ENCODE data around the gene ARHGAP36. TPM values are rescaled to one million over a fixed set of nuclear protein-coding genes. Genes with fewer than 3 reads are reported as not detected.

ARHGAP36 gene
- total and polyA plus RNA-seq, 8 donors: 0.05 TPM; not detected in 7

DNA sequence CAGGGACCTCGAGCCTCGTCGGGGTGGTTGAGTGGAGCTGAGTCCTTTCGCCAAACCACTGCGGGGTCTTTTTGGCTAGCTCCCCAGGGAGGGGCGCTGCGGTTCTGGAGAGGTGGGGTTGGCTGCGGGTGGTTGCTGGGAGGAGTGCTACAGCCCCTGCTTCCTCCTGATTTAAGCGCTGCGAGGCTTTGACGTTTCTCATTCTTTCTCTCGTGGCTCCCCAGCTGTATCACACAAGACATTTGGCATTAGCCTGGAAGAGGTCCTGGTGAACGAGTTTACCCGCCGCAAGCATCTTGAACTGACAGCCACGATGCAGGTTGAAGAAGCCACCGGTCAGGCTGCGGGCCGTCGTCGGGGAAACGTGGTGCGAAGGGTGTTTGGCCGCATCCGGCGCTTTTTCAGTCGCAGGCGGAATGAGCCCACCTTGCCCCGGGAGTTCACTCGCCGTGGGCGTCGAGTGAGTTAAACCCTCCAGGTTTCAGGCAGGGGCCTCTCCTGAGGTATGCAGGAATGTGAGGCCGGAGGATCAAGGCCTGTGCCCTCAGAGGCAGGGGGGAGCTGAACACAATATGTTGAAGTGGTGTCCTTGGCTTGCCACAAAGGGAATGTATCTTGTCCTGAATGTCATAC is 25.5 kb downstream of the ARHGAP36 start:
- Histone ChIP-seq H3K27me3 (peaks cover 3 to 55% (median 36%) of the 10 kb centered on the region in 3 donors), H3K36me3 (no peaks in the 10 kb centered on the region), H3K27ac (no peak overlapping the region), H3K9me3 (peaks cover 0 to 11% (median 0%) of the 10 kb centered on the region in 4 donors), H3K4me1 (no peaks in the 10 kb centered on the region), H3K4me3 (no peak overlapping the region)
- TF ChIP-seq POLR2A (IDR thresholded peaks at IDR 0.05): no peak
- TF ChIP-seq EP300 (IDR thresholded peaks at IDR 0.05): no peak
- intact Hi-C loops (cut with DNase I; ENCODE audit: low total_unique reads): no loop called here
- no peak for DNase-seq
- WGBS, 5 donors: 3 to 49% (median 8%) methylated on average over 15 to 34 of the region's 34 CpGs

GRCh38 chrX:131084145-131084544 is 26.0 kb downstream of the ARHGAP36 start:
- 5 to 27% (median 11%) methylated on average over 7 of the region's 7 CpGs for whole genome bisulfite sequencing, 5 donors
- DNase-seq: no peak
- peaks cover 0 to 11% (median 0%) of the 10 kb centered on the region in 4 donors for H3K9me3 ChIP-seq
- H3K4me3 ChIP-seq: no peak overlapping the region
- H3K27me3 ChIP-seq: peaks cover 3 to 52% (median 36%) of the 10 kb centered on the region in 3 donors
- no peak overlapping the region for H3K27ac ChIP-seq
- TF ChIP-seq POLR2AphosphoS5 (IDR thresholded peaks at IDR 0.05) (no peak), EP300 (IDR thresholded peaks at IDR 0.05) (no peak), POLR2A (IDR thresholded peaks at IDR 0.05) (no peak)
- TF ChIP-seq, protein P1, sequence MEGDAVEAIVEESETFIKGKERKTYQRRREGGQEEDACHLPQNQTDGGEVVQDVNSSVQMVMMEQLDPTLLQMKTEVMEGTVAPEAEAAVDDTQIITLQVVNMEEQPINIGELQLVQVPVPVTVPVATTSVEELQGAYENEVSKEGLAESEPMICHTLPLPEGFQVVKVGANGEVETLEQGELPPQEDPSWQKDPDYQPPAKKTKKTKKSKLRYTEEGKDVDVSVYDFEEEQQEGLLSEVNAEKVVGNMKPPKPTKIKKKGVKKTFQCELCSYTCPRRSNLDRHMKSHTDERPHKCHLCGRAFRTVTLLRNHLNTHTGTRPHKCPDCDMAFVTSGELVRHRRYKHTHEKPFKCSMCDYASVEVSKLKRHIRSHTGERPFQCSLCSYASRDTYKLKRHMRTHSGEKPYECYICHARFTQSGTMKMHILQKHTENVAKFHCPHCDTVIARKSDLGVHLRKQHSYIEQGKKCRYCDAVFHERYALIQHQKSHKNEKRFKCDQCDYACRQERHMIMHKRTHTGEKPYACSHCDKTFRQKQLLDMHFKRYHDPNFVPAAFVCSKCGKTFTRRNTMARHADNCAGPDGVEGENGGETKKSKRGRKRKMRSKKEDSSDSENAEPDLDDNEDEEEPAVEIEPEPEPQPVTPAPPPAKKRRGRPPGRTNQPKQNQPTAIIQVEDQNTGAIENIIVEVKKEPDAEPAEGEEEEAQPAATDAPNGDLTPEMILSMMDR (IDR thresholded peaks at IDR 0.05): no peak
- intact Hi-C loops (cut with DNase I; ENCODE audit: low total_unique reads): no loop called here
- no peaks in the 10 kb centered on the region for H3K4me1 ChIP-seq
- H3K36me3 ChIP-seq: no peaks in the 10 kb centered on the region

DNA sequence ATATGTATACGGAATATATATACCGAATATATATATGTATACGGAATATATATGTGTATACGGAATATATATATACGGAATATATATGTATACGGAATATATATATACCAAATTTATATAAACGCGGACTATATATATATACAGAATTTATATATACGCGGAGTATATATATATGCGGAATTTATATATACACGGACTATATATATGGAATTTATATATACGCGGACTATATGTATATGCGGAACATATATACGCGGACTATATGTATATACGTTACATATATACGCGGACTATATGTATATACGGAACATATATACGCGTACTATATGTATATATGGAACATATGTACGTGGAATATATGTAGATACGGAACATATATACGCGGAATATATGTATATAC is 78.6 kb downstream of the ARHGAP36 start:
- 93 to 97% (median 96%) methylated on average over 27 of the region's 27 CpGs for WGBS, 5 donors
- H3K27ac ChIP-seq: no peak overlapping the region
- no peaks in the 10 kb centered on the region for H3K27me3 ChIP-seq
- H3K36me3 ChIP-seq: no peaks in the 10 kb centered on the region
- H3K9me3 ChIP-seq: no peaks in the 10 kb centered on the region
- DNase-seq: no peak
- intact Hi-C loops (cut with DNase I; ENCODE audit: low total_unique reads): no loop called here
- no peaks in the 10 kb centered on the region for H3K4me1 ChIP-seq
- H3K4me3 ChIP-seq: no peak overlapping the region
- TF ChIP-seq POLR2A (IDR thresholded peaks at IDR 0.05) (no peak), EP300 (IDR thresholded peaks at IDR 0.05) (no peak), POLR2AphosphoS5 (IDR thresholded peaks at IDR 0.05) (no peak)
- TF ChIP-seq, protein P1 (IDR thresholded peaks at IDR 0.05): no peak

DNA sequence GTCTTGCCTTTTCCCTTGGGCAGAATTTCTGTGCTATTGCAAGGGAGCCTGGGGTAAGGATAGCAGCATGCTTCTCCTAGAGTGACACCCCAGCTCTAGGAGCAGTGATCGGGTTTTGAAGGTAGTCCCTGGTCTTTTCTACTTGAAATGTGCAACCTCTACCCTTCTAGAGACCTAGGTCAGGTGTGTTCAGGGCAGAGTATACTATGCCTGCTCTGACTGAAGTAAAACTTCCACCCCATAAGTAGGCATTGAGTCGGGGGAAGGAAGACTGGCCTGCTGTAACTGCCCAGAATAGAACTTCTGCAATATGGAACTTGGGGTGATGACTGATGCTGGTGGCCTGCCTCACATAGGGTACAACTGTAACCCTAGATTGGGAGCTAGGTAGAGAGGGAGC is 80.9 kb downstream of the ARHGAP36 start:
- Histone ChIP-seq H3K9me3 (peaks cover 0 to 11% (median 0%) of the 10 kb centered on the region in 4 donors), H3K4me1 (no peaks in the 10 kb centered on the region), H3K36me3 (no peaks in the 10 kb centered on the region), H3K27ac (no peak overlapping the region), H3K27me3 (no peaks in the 10 kb centered on the region), H3K4me3 (no peak overlapping the region)
- TF ChIP-seq EP300 (IDR thresholded peaks at IDR 0.05) (no peak), POLR2AphosphoS5 (IDR thresholded peaks at IDR 0.05) (no peak), POLR2A (IDR thresholded peaks at IDR 0.05) (no peak)
- TF ChIP-seq, protein P1 (IDR thresholded peaks at IDR 0.05): no peak
- intact Hi-C loops (cut with DNase I; ENCODE audit: low total_unique reads): no loop called here
- no peak for DNase-seq
- 85 to 95% (median 85%) methylated on average over 2 of the region's 2 CpGs for WGBS, 5 donors

Other genes starting within 250 kb of the ARHGAP36 start
- gene ENOX2, start 155.1 kb upstream of the ARHGAP36 start, total RNA-seq: 10 to 100 TPM in 3 of 5 donors, 1 to 10 TPM in 2; 2.6 to 12.1 (median 11.2) TPM
- 1 to 10 TPM; 2.6 to 6.3 (median 4.5) TPM for gene ENOX2, start 155.1 kb upstream of the ARHGAP36 start, polyA plus RNA-seq
- 1 to 10 TPM in 1 of 5 donors, not detected in 4; 1.7 TPM for gene IGSF1, start 231.0 kb downstream of the ARHGAP36 start, total RNA-seq
- under 1 TPM in 2 of 3 donors, not detected in 1; 0.15 to 0.38 TPM for gene IGSF1, start 231.0 kb downstream of the ARHGAP36 start, polyA plus RNA-seq

All from stomach (tissue), 9 donors.